NCI-H187 treated with DMSO at 0.1 percent for 48 hours (cell line): ENCODE results near the gene KCNIP1.

Source experiments
- DNase-seq: peaks from one replicate; lab custom pipeline; 2025; lab: John Stamatoyannopoulos, UW

Gene KCNIP1

DNA sequence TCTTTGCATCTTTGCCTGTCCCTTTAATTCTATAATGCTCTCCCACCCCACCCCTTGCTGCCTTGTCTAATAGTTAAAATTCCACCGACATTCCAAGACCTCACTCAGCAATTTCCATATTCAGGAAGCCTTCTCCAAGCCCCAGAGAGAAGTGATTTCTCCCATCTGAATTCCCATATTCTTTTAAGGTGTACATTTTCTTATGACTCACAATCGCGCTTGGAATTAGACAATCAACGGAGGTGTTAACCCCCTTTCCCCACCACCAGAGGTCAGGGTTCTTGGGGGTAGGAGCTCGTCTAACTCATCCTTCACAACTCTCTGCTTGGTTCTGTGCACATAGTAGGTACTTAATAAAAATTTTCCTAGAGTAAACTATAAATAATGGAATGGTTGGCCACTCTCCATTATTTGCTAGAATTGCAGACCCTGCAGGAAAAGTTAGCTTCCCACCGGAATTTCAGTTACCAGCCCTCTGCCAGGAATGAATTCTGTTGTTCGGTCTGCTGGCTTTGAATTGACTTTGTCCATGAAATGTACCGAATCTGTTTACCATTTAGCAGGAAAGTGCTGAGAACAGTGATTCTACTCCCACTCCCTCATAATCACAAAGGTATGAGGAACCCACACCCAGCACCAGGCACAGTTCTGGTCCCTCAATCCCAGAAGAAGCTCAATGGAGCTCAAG is 5.0 kb downstream of the KCNIP1 start:
- no peak for DNase-seq

DNA sequence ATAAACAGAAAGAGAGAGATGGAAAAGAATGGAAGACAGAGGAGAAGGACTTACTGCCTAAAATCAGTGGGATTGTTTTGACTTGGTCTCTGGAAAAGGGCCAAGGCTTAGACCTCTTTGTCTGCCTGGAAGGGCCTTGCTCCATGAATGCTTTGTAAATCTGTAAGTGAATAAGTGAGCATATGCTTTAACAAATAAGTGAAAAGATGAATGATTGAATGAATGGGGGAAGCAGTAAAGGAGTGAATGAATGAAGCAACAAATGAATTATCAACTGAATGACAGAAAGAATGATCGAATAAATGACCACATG is 5.5 kb downstream of the KCNIP1 start:
- DNase-seq: no peak

DNA sequence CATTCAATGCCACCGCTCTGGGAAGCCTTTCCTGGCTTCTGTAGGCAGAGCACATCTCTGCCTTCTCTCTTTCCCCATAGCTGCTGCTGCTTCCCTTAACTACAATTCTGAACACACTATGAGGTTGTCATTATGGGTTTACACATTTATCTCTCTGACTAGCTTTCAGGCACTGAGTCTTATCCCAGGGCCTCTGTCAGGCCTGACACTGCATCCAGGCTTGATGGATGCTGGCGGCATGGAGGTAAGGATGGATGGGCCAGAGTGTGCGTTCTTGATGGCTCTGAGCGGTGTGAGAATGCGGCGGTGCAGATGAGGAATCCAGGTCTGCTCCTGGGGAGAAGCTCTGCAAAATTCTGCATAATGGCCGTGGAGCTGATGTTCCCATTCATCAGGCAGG is 6.3 kb downstream of the KCNIP1 start:
- DNase-seq: no peak

DNA sequence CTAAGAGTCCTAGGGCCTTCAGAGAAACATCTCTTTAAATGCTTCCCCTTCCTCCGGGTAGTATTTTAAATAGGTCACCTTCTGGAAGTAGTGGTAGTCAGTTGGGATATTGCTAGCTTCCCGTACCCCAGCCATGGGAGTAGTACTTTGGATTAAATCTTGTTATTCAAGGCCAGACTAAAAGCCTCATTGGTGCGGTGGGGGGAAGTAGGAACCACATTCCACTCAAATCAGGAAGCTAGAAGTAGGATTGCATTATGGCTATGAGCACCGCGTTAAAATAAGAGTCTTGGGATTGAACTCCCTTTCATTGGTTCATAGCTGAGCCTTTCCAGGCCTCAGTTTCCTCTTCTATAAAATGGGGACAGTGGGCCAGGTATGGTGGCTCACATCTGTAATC is 6.7 kb downstream of the KCNIP1 start:
- DNase-seq: no peak

DNA sequence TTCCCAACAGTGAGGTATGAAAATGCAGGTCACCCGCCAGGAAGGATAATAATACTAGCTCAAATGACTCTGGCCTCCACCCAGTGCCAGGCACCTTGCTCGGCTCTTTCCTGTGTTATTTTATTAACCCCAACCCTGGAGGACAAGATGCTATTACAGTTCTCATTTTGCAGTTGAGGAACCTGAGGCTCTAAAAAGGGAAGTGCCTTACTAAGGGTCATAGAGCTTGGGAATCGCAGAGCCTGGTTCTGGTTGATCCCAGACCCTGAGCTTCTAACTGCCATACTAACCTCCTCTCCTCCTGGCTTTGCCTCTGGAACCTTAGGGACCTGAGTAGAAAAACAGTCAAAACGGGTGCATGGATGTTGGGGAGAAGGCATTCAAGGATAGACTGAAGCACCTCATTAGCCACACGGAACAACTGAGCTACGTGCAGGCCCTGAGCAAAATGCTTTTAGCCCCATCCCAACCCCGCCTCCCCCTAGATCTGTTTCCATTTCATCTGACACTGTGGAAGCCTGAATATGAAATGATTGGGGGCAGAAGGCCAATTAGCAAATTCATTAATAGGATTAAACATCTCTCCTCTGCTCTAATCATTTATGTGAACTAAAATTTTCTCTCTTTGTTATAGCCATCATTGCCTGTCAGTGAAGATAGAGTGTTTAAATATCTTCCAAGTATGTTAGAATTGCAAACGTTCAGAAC is 7.9 kb downstream of the KCNIP1 start:
- DNase-seq: no peak

DNA sequence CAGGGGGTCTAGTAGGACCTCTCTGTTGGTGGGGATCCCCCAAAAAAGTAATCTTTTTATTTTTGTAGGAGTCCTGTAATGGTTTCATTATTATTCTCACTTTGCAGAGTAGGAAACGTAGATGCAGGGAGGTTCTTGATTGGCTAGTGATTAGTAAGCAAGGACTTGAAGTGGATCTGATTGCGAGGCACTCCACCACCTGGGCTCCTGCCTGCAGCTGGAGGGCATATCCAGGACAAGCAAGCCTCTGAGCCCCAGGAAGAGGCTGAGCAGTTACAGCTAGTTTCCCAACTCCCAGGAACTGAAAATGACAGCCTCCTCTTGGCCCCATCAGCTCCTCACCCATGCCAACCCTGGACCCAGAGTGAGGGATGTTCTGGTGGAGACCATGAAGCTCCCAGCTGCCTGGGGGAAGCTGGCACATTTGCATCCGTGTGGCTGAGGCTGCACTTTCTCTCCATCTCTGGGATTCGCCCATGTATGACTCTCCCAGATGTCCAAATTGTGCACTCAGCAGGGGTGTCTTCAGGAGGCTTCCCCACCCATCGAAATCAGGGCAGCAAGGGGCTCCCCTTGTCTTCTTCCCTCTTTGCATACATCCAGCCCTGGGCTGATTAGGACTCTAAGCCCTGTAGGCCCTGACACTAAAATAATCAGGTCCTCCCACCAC is 10.2 kb downstream of the KCNIP1 start:
- no peak for DNase-seq

DNA sequence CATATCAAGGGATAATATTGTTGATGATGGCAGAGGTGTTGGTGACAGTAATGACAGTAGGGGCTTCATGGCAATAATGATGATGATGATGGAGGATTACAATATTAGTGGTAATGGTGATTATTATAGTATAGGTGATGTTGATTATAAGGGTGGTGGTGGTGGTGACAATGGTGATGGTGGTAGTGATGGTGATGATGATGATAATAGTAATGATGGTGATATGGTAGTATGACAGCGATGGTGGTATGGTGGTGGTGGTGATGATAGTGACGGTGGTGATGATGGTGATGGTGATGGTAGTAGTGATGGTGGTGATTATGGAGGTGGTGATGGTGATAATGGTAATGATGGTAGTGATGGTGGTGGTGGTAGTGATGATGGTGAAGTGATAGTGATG is 13.6 kb downstream of the KCNIP1 start:
- no peak for DNase-seq

DNA sequence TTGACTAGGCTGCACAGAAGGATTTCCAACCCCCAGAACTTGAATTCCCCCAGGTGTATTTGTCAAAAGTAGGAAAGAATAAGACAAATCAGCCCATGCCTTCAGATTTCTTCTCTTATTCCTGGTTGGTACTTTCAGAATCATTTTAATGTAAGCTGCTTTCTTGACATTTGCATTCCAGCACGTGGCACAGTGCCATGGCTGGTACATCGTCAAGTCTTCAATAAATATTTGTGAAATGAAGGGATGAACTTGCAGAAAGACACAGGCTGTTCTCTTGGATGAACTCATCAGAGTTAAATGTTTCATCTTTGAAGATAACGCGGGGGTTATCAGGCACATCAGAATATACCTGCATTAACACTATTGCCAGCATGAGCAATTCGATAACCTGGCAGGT is 14.5 kb downstream of the KCNIP1 start:
- DNase-seq: no peak

DNA sequence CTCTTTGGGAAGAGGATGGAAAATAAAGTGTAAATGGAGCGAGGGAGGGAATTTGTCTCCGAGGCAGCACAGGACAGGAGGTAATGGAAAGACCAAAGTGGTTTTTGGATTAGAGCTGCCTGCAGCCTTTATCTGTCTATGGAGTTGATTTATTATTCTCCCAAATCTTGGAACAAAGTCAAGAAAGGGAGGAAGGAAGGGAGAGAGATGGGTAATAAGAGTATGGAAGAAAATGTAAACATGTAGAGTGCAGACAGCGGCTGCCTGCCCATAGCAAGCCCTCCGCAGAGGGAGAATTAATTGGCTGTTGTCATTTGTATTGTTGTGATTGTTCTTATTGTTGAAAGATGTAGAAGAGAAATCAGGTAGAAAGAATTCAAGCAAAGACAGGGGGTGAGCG is 15.7 kb downstream of the KCNIP1 start:
- DNase-seq: no peak

DNA sequence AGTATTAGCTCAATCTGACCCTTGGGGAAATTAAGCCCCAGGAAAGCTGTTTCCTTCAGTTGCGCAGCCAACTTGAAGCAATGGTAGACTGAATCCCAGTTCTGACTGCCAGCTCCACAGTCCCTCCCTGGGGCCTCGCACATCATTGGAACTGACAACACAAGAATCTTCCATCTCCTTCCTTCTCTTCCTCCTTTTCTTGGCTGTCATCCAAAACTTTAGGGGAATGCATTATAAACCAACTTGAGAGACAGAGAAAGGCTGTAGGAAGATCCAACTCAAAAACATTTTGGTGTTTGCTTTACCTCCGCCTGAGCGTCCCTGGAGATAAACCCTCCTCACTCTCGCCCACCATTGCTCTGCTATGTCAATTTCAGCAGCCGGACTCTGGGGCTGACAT is 16.6 kb downstream of the KCNIP1 start:
- no peak for DNase-seq

DNA sequence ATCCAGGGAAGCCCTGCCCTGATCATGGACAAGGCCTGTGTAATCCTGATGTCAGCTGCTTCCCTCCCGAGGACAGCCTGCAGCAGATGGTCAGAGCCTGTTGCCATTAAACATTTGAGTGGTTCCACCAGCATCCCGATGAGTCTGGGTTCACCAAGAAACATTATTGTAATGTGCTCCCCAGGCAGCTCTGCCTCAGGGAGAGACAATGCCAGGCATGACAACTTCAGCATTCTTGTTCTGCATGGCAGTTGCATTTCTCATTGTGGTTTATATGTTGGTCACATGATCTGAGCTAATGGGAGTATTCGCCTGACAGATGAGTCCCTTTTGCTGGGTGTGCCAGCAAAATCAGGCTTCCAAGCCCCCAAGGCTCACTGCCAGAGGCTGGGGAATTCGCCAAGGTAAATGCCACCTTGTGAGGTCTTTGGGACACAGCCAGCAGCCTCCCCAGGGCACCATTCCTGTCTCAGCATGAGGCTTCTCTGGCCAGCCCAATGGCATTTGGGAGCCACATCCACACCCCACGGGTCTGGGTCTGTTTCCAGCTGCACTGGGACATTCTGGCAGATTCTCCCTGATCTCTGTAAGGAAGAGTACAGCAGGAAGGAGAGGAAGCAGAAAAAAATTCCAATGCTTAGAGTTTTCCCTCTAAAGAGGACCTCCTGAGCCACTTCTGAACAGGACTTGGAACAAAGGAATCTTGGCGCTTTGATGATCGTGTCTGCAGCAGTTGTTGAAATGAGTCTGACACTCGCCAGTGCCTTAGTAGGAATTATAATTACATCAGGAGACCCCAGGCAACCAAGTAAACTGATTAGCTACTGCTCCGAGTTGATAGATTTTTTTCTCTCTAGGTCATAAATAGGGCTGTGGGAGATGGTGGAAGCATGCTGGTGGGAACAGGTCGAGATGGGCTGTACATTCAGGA is 18.7 kb downstream of the KCNIP1 start:
- DNase-seq: no peak

DNA sequence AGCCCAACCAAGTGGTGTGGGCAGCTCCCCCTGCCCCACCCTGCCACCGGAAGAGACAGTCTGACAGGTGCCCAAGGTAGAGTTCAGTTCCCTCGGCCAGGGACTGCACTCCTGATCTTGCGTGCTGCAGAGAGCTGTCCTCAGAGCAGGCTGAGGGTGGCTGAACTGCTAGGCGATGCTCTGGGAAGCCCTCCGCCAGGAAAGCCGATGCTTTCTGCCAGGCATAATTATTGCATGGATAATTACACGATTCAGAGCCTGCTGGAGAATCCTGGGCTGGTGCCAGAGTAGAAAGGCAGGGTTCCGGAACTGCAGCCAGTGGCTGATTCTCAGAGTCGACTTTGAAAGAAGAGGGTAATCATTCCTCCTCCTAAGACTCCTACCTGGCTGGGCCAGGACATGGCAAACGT is 19.3 kb downstream of the KCNIP1 start:
- DNase-seq: no peak

DNA sequence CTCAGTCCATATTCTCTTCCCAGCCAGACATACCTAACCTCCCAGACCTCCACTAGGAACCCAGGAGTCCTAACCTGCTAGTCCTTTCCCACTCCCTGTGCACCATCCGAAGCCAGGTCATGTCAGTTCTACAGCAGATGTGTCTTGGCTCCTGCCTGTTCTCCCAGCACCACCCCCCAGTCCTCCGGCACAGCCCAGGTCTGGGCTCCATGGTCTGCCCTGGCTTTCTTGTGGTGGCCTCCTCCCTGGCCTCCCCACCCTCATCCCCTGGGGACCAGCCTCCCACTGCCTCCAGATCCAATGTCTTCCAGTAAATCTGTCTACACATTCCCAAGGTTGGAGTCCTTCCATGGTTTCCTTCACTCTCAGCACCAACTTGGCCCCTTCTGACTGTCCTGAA is 20.0 kb downstream of the KCNIP1 start:
- DNase-seq: no peak

DNA sequence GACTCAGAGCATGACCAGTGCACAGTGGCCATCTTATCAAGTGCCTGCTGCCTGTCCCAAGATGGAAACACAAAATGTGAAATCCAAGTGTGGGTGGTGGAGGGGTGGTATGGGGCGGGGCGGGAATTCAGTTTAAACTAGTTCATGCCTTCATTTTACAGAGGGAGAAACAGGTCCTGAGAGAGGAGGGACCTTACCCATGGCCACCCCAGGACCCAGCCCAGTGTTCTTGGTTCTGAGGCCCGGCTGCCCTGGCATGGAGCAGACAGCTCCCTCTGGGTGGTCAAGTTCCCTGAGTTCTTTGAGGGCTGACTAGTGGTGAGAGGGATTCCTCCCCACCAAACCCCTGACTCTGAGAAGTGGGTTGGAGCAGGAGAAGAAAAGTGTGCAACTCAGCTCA is 20.8 kb downstream of the KCNIP1 start:
- DNase-seq: no peak

DNA sequence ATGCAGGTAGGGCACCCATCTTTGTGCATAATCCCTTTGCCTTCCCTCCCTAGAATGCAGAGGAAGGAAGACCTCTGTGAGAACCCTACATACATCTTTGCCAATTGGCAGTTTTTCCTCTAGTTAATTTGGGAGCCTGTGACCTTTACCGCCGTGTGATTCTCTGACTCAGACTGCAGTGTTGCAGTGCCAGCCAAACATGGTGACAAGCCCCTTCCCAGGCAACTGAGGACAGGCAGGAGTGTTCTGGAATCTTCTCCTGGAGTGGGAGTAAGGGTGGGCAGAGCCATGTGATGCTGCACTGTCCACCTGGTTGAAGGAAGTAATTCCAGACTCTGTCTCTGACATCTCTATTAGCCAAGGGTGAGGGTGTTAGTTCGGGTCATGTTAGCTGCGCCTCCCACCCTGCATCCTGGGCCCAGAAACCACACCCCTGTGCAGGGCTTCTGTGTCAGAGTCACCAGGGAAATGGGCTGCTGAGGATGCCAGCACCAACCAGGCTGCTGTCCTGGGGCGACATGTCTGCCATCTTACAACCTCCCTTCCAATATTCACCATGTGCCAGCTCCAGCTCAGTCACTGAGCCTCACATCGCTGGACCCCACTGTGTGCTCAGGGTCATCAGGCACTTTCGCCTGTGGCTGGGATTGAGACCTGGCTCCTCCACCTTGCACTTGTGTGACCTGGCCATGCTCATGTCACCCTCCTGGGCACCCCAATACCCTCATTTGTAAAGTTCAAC is 21.8 kb downstream of the KCNIP1 start:
- no peak for DNase-seq

DNA sequence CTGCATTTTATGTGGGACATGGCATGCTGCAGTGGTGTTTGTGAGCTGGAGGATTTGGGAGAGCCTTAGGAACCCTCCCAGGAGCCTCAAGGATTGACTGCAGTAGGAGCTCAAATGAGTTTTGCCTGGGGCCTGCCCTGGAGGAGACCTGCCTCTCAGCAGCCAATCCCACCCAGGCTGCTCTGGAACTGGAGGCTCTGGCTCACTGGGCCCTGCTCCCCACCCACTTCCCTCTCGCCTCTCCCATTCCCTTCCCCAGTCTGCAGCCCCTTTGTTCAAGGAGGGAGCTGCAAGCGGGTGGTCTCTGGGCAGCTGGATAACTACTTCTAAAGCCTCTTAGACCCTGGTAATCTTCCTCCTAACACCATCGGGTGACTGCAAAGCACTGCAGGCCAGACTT is 24.2 kb downstream of the KCNIP1 start:
- no peak for DNase-seq

DNA sequence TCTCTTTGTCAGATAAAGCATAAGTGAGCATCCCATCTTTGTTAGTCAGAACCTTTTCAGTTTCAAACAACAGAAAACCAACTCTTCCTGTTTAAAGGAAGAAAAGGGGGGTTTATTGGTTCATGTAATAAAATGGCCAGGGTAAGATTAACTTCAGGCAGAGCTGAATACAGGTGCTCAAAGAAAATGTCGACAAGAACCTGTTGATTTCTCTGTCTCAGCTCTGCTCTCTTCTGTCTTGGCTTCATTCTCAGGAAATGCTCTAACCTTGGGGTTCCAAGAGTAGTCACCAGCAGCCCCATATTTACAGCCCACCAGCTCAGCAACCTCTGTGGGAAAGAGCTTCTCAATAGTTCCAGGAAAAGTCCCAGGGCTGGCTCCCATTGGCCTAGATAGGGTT is 25.2 kb downstream of the KCNIP1 start:
- DNase-seq: no peak

DNA sequence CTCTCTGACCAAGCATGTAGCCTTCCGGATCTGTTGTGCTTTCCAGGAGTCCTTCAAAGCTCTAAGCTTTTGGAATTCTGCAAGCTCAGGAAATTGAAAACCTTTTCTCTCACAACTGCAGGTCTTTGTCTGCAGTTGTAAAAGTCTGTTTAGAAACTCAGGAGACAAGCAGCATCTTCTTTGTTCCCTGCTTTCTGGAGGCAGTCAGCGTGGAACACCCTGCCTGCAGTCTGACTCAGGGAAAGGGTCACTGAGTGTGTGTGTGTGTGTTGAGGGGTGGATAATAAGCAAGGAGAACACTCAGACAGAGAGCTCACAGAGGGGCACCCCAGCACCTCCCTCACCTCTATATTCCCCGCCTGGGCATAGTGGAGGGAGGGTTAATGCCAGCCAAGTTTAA is 29.1 kb downstream of the KCNIP1 start:
- no peak for DNase-seq

DNA sequence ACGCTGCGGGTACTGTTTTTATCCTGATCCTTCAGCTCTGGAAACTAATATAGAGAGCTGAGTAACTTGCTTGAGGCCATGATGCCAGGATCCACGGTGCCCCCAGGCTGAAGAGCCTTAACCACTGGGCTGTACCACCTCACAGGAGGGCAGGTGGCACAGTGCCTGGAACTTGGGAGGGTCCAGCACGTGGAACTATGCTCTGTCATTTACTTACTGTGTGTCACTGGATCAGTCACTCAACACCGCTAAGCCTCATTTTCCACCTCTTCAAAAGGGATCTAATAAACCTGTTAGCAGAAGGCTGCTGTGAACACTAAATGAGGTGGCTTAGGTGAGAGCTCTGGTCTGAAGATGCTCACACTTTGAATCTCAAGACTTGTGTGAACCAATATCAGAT is 29.6 kb downstream of the KCNIP1 start:
- DNase-seq: no peak

DNA sequence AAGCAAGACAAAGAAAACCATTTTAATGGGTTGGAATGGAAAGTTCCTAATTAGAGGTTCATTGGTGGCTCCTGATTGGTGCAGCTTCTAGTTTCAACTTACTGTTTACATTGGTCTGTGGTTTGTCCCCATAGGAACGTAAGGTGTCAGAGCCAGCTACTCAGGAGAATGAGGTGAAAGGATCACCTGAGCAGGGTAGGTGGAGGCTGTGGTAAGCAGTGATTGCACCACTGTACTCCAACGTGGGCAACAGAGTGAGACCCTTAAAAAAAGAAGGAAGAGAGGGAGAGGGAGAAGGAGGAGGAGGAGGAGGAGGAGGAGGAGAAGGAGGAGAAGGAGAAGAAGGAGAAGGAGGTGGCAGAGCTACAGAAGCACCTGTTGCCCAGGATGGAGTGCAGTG is 30.4 kb downstream of the KCNIP1 start:
- DNase-seq: no peak

DNA sequence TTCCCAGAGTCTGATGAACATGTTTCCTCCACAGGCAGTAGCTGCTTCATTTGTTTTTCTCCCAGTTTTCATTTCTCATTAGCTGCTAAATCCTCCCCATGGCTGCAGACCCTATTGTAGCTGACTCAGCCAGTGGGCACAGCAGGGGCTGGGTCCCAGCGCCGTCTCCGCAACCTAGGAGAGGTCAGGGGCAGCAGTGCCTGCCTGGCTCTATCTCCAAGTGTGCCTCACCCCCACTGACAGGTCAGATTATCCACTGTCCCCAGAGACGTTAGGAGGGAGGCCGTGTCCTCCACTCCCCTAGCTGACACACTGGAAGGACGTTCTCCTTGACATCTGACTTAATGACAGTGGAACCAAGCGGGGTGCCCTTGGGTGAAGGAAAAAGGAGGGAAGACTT is 31.1 kb downstream of the KCNIP1 start:
- DNase-seq: no peak

DNA sequence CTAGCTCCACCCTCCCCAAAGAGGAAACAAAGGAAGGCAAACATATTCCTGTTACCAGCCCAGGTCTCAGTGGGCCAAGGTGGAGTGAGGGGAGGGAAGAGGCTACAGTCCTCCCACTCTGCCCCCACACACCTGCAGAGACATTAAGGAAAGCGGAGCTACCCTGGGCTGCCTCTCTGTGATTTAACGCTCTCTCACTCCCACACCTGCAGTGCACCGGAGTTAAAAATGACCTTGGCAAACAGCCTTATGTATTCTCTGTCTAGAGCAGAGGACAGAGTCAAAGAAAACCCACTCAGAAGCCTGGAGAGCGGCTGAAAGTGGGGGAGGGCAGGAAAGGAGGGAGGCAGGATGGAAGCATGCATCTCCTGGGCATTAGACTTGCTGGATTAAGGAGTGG is 32.7 kb downstream of the KCNIP1 start:
- no peak for DNase-seq
